GM20431 (cell line): ENCODE measurements around the gene CDC42BPG.

Experiments
- in situ Hi-C: fragments of 300-500 bp; cut with MseI, MboI; formaldehyde crosslinking; loops from one replicate; pipeline ENCODE4 v1.15.0; 2020; ENCODE audit warnings: low sequenced_read_pairs; ENCODE audit not compliant: unreplicated experiment

The CDC42BPG gene

GRCh38 chr11:64851831-64852351, 7.4 kb upstream of the CDC42BPG start:
- in situ Hi-C loops, result no loop called here

- in situ Hi-C loops, result no loop called here
Measured at GRCh38 chr11:64850979-64851567, 6.6 kb upstream of the CDC42BPG start.

GRCh38 chr11:64849598-64850356, 5.3 kb upstream of the CDC42BPG start:
- in situ Hi-C loops, result loop anchor here (10.0 kb wide), 1 partner anchor 45 kb away; no protein-coding TSS in a partner anchor

- in situ Hi-C loops, result loop anchor here (10.0 kb wide), 1 partner anchor 46 kb away; no protein-coding TSS in a partner anchor
Measured at GRCh38 chr11:64848826-64849597, 4.6 kb upstream of the CDC42BPG start.

- in situ Hi-C loops, result loop anchor here (10.0 kb wide), 1 partner anchor 46 kb away; no protein-coding TSS in a partner anchor
Measured at GRCh38 chr11:64848214-64848825, 3.9 kb upstream of the CDC42BPG start.

GRCh38 chr11:64846998-64847666, 2.7 kb upstream of the CDC42BPG start:
- in situ Hi-C loops, result loop anchor here (10.0 kb wide), 1 partner anchor 48 kb away; no protein-coding TSS in a partner anchor

GRCh38 chr11:64845776-64846129, 1.3 kb upstream of the CDC42BPG start:
- in situ Hi-C loops, result loop anchor here (10.0 kb wide), 1 partner anchor 49 kb away; no protein-coding TSS in a partner anchor

- in situ Hi-C loops, result loop anchor here (10.0 kb wide), 1 partner anchor 50 kb away; no protein-coding TSS in a partner anchor
Measured at GRCh38 chr11:64845129-64845775, 799 bp upstream of the CDC42BPG start.

GRCh38 chr11:64843686-64844329, 645 bp downstream of the CDC42BPG start:
- in situ Hi-C loops, result loop anchor here (10.0 kb wide), 1 partner anchor 51 kb away; no protein-coding TSS in a partner anchor

GRCh38 chr11:64842851-64843685, 1.4 kb downstream of the CDC42BPG start:
- in situ Hi-C loops, result loop anchor here (10.0 kb wide), 1 partner anchor 52 kb away; no protein-coding TSS in a partner anchor

GRCh38 chr11:64842366-64842759, 2.1 kb downstream of the CDC42BPG start:
- in situ Hi-C loops, result loop anchor here (10.0 kb wide), 1 partner anchor 52 kb away; no protein-coding TSS in a partner anchor

GRCh38 chr11:64841592-64842365, 2.7 kb downstream of the CDC42BPG start:
- in situ Hi-C loops, result loop anchor here (10.0 kb wide), 1 partner anchor 53 kb away; no protein-coding TSS in a partner anchor

GRCh38 chr11:64839887-64840782, 4.3 kb downstream of the CDC42BPG start:
- in situ Hi-C loops, result loop anchor here (10.0 kb wide), 1 partner anchor 55 kb away; no protein-coding TSS in a partner anchor

- in situ Hi-C loops, result no loop called here
Measured at GRCh38 chr11:64839335-64839734, 5.1 kb downstream of the CDC42BPG start.

GRCh38 chr11:64838600-64839334, 5.7 kb downstream of the CDC42BPG start:
- in situ Hi-C loops, result no loop called here
